ENCODE measurements around the gene NCAM1.

NCAM1 gene

GRCh38 chr11:113319085-113319484 is 357.9 kb downstream of the NCAM1 start:
- H2AFZ ChIP-seq (ENCODE audit: low read depth, low read length): no peak overlapping the region
- H3K27ac ChIP-seq (ENCODE audit: low read length): no peak overlapping the region
- TF ChIP-seq CTCF (IDR thresholded peaks at IDR 0.05; ENCODE audit: low read depth, low read length) (no peak), EZH2phosphoT487 (IDR thresholded peaks at IDR 0.05; ENCODE audit: low read depth) (no peak)
- H3K4me3 ChIP-seq (ENCODE audit: low read length): no peak overlapping the region
- H3K9ac ChIP-seq (ENCODE audit: low read length): no peak overlapping the region
- no peaks in the 10 kb centered on the region for H3K27me3 ChIP-seq (ENCODE audit: low read depth, low read length)
- H3K9me3 ChIP-seq (ENCODE audit: insufficient read depth, low read length): no peaks in the 10 kb centered on the region
- H3K4me2 ChIP-seq (ENCODE audit: low read length): no peak overlapping the region
- no peaks in the 10 kb centered on the region for H3K36me3 ChIP-seq (replicated peaks; ENCODE audit: low read depth, low read length)
- H3K4me1 ChIP-seq (ENCODE audit: low read length): peaks cover 6% of the 10 kb centered on the region
- no peaks in the 10 kb centered on the region for H4K20me1 ChIP-seq (ENCODE audit: insufficient read depth, low read length)
- no peaks in the 10 kb centered on the region for H3K79me2 ChIP-seq (ENCODE audit: low read length)

- no peaks in the 10 kb centered on the region for H3K9me3 ChIP-seq (ENCODE audit: insufficient read depth, low read length)
- TF ChIP-seq CTCF (IDR thresholded peaks at IDR 0.05; ENCODE audit: low read depth, low read length) (no peak), EZH2phosphoT487 (IDR thresholded peaks at IDR 0.05; ENCODE audit: low read depth) (no peak)
- no peak overlapping the region for H3K4me2 ChIP-seq (ENCODE audit: low read length)
- H3K4me3 ChIP-seq (ENCODE audit: low read length): no peak overlapping the region
- H3K9ac ChIP-seq (ENCODE audit: low read length): no peak overlapping the region
- no peak overlapping the region for H2AFZ ChIP-seq (ENCODE audit: low read depth, low read length)
- no peaks in the 10 kb centered on the region for H4K20me1 ChIP-seq (ENCODE audit: insufficient read depth, low read length)
- H3K27me3 ChIP-seq (ENCODE audit: low read depth, low read length): no peaks in the 10 kb centered on the region
- no peaks in the 10 kb centered on the region for H3K4me1 ChIP-seq (ENCODE audit: low read length)
- H3K79me2 ChIP-seq (ENCODE audit: low read length): no peaks in the 10 kb centered on the region
- H3K36me3 ChIP-seq (replicated peaks; ENCODE audit: low read depth, low read length): no peaks in the 10 kb centered on the region
- no peak overlapping the region for H3K27ac ChIP-seq (ENCODE audit: low read length)
Measured at GRCh38 chr11:113322158-113322557, 360.9 kb downstream of the NCAM1 start.

GRCh38 chr11:113324250-113324649 is 363.0 kb downstream of the NCAM1 start:
- H3K4me2 ChIP-seq (ENCODE audit: low read length): no peak overlapping the region
- no peak overlapping the region for H2AFZ ChIP-seq (ENCODE audit: low read depth, low read length)
- no peaks in the 10 kb centered on the region for H3K79me2 ChIP-seq (ENCODE audit: low read length)
- no peaks in the 10 kb centered on the region for H3K36me3 ChIP-seq (replicated peaks; ENCODE audit: low read depth, low read length)
- H3K27me3 ChIP-seq (ENCODE audit: low read depth, low read length): no peaks in the 10 kb centered on the region
- no peak overlapping the region for H3K4me3 ChIP-seq (ENCODE audit: low read length)
- no peak for TF ChIP-seq CTCF (IDR thresholded peaks at IDR 0.05; ENCODE audit: low read depth, low read length)
- TF ChIP-seq EZH2phosphoT487 (IDR thresholded peaks at IDR 0.05; ENCODE audit: low read depth): no peak
- no peak overlapping the region for H3K27ac ChIP-seq (ENCODE audit: low read length)
- H3K4me1 ChIP-seq (ENCODE audit: low read length): no peaks in the 10 kb centered on the region
- no peaks in the 10 kb centered on the region for H3K9me3 ChIP-seq (ENCODE audit: insufficient read depth, low read length)
- no peak overlapping the region for H3K9ac ChIP-seq (ENCODE audit: low read length)
- no peaks in the 10 kb centered on the region for H4K20me1 ChIP-seq (ENCODE audit: insufficient read depth, low read length)
